ENCODE data around the gene HDAC5. TPM values are rescaled to one million over a fixed set of nuclear protein-coding genes. Genes with fewer than 3 reads are reported as not detected.
"Not testable (repeated sequence)": the region's sequence is repeated elsewhere in the genome, so short reads cannot be mapped to it uniquely, and the experiment has no call there.

Gene HDAC5
- total RNA-seq, 1 donor from 2014 or later: 18.4 TPM

GRCh38 chr17:44147812-44148211 lies 24.4 kb upstream of the HDAC5 start:
- no peaks in the 10 kb centered on the region for H3K36me3 ChIP-seq (ENCODE audit: control insufficient read depth, insufficient read depth, low read length)
- DNase-seq (ENCODE audit: low read depth) (no peak), FAIRE-seq (no peak)
- H3K4me3 ChIP-seq (ENCODE audit: low read depth, low read length): no peak overlapping the region
- H3K27me3 ChIP-seq (ENCODE audit: control insufficient read depth, insufficient read depth, low read length): no peaks in the 10 kb centered on the region
- TF ChIP-seq CTCF (IDR thresholded peaks at IDR 0.05; ENCODE audit: insufficient read depth, low read length, severe bottlenecking): no peak

- DNase-seq (ENCODE audit: low read depth) (no peak), FAIRE-seq (no peak)
- no peaks in the 10 kb centered on the region for H3K27me3 ChIP-seq (ENCODE audit: control insufficient read depth, insufficient read depth, low read length)
- H3K36me3 ChIP-seq (ENCODE audit: control insufficient read depth, insufficient read depth, low read length): no peaks in the 10 kb centered on the region
- TF ChIP-seq CTCF (IDR thresholded peaks at IDR 0.05; ENCODE audit: insufficient read depth, low read length, severe bottlenecking): no peak
- H3K4me3 ChIP-seq (ENCODE audit: low read depth, low read length): no peak overlapping the region
Measured at GRCh38 chr17:44146375-44147346, 23.2 kb upstream of the HDAC5 start.

- FAIRE-seq (no peak), DNase-seq (ENCODE audit: low read depth) (peak; percentile 28)
- Histone ChIP-seq H3K4me3 (ENCODE audit: low read depth, low read length) (no peak overlapping the region), H3K36me3 (ENCODE audit: control insufficient read depth, insufficient read depth, low read length) (no peaks in the 10 kb centered on the region), H3K27me3 (ENCODE audit: control insufficient read depth, insufficient read depth, low read length) (no peaks in the 10 kb centered on the region)
- no peak for TF ChIP-seq CTCF (IDR thresholded peaks at IDR 0.05; ENCODE audit: insufficient read depth, low read length, severe bottlenecking)
Measured at GRCh38 chr17:44144966-44145739, 21.7 kb upstream of the HDAC5 start.

- not testable (repeated sequence) for H3K4me3 ChIP-seq (ENCODE audit: low read depth, low read length); FAIRE-seq; DNase-seq (ENCODE audit: low read depth); H3K27me3 ChIP-seq (ENCODE audit: control insufficient read depth, insufficient read depth, low read length); H3K36me3 ChIP-seq (ENCODE audit: control insufficient read depth, insufficient read depth, low read length)
Measured at GRCh38 chr17:44143921-44144320, 20.5 kb upstream of the HDAC5 start.

GRCh38 chr17:44137891-44138709 lies 14.7 kb upstream of the HDAC5 start:
- H3K27me3 ChIP-seq (ENCODE audit: control insufficient read depth, insufficient read depth, low read length): no peaks in the 10 kb centered on the region
- TF ChIP-seq CTCF (IDR thresholded peaks at IDR 0.05; ENCODE audit: insufficient read depth, low read length, severe bottlenecking): no peak
- no peaks in the 10 kb centered on the region for H3K36me3 ChIP-seq (ENCODE audit: control insufficient read depth, insufficient read depth, low read length)
- FAIRE-seq: no peak
- peak; percentile 98 for DNase-seq (ENCODE audit: low read depth)
- peak overlapping the region; percentile 15 for H3K4me3 ChIP-seq (ENCODE audit: low read depth, low read length)
